Fibroblast of lung (primary cell): Measurements from ENCODE around the gene SNX19. TPM values are rescaled to one million over a fixed set of nuclear protein-coding genes. Genes with fewer than 3 reads are reported as not detected.

Experiments
- DNase-seq, 2 donors: peaks; one replicate each; pipeline versions ENCODE4 v3.0.0 to v3.0.0-alpha.2; 2010; ENCODE audit warnings: low read depth in 2 of 2
- H2AFZ ChIP-seq: 2 replicates; pipeline ENCODE4 v1.5.1; 2012; ENCODE audit warnings: low read length, control low read depth, inconsistent platforms
- H3K27ac ChIP-seq: 2 replicates; pipeline ENCODE4 v1.5.1; 2011; ENCODE audit warnings: low read length, control low read depth; ENCODE audit not compliant: insufficient read depth
- H3K27me3 ChIP-seq: 2 replicates; pipeline ENCODE4 v1.5.1; 2011; ENCODE audit warnings: mild to moderate bottlenecking, low read length; ENCODE audit not compliant: control insufficient read depth, insufficient read depth
- H3K36me3 ChIP-seq: 2 replicates; pipeline ENCODE4 v1.5.1; 2011; ENCODE audit warnings: low read length; ENCODE audit not compliant: control insufficient read depth, insufficient read depth
- H3K4me1 ChIP-seq: 2 replicates; pipeline ENCODE4 v1.5.1; 2011; ENCODE audit warnings: low read length; ENCODE audit not compliant: control insufficient read depth, insufficient read depth; ENCODE audit errors: extremely low read depth
- H3K4me2 ChIP-seq: 2 replicates; pipeline ENCODE4 v1.5.1; 2011; ENCODE audit warnings: low read length, control low read depth; ENCODE audit not compliant: insufficient read depth; ENCODE audit errors: extremely low read depth
- H3K4me3 ChIP-seq, 4 experiments: fragments of 200-600 bp in 1 of 4; sonication (generic) in 1 of 4; replicated peaks in 1 of 4; 2 replicates each; pipeline ENCODE4 v1.5.1; 2011 to 2016; ENCODE audit warnings: low read length in 4 of 4, low read depth in 3 of 4, mild to moderate bottlenecking in 3 of 4, control low read depth in 2 of 4, inconsistent platforms in 1 of 4, mixed read lengths in 1 of 4; ENCODE audit not compliant: insufficient read depth in 1 of 4; ENCODE audit errors: control extremely low read depth in 1 of 4
- H3K79me2 ChIP-seq: 2 replicates; pipeline ENCODE4 v1.5.1; 2012; ENCODE audit warnings: mild to moderate bottlenecking, low read length, inconsistent platforms; ENCODE audit not compliant: control insufficient read depth, insufficient read depth
- H3K9ac ChIP-seq: 2 replicates; pipeline ENCODE4 v1.5.1; 2011; ENCODE audit warnings: mild to moderate bottlenecking, low read length, control low read depth; ENCODE audit not compliant: insufficient read depth
- H3K9me3 ChIP-seq: 2 replicates; pipeline ENCODE4 v1.5.1; 2012; ENCODE audit warnings: low read depth, low read length; ENCODE audit not compliant: control insufficient read depth, insufficient read depth
- H4K20me1 ChIP-seq: 2 replicates; pipeline ENCODE4 v1.5.1; 2011; ENCODE audit warnings: low read length; ENCODE audit not compliant: control insufficient read depth, insufficient read depth; ENCODE audit errors: extremely low read depth
- EZH2 ChIP-seq: IDR thresholded peaks from 2 replicates; pipeline ENCODE4 v1.5.1; 2012; ENCODE audit warnings: low read length, control low read depth, mild to moderate bottlenecking; ENCODE audit errors: missing control alignments
- polyA plus RNA-seq, 2 donors: library from polyadenylated mRNA; depleted of rRNA in 1 of 2; stranded (reverse) in 1 of 2; unstranded in 1 of 2; fragments of >200 nt; gene quantifications; 2 replicates each; pipeline ENCODE4 v1.2.1, GENCODE V29; 2011 to 2012; ENCODE audit warnings: missing spikeins in 1 of 2
- total RNA-seq: library from RNA; depleted of rRNA; stranded (reverse); fragments of >200 nt; gene quantifications from 2 replicates; pipeline ENCODE4 v1.2.1, GENCODE V29; 2014
- TF ChIP-seq, protein P1 (sequence below), 2 donors: IDR thresholded peaks in 1 of 2; conservative IDR thresholded peaks in 1 of 2; 1 replicate in 1 of 2; 2 replicates in 1 of 2; pipeline ENCODE4 v1.5.1; 2011 to 2012; ENCODE audit warnings: low read length in 2 of 2, control low read depth in 1 of 2, inconsistent platforms in 1 of 2, low read depth in 1 of 2, mild to moderate bottlenecking in 1 of 2

Gene SNX19
- total and polyA plus RNA-seq, 2 donors (not counting 1 experiment from before 2014, with no cell fraction given), result 76.6 to 91.7 TPM

- H3K9me3 ChIP-seq, result no peaks in the 10 kb centered on the region
- no peak overlapping the region for H3K27ac ChIP-seq
- H3K9ac ChIP-seq, result no peak overlapping the region
- no peaks in the 10 kb centered on the region for H3K36me3 ChIP-seq
- no peaks in the 10 kb centered on the region for H3K27me3 ChIP-seq
- TF ChIP-seq, protein P1, sequence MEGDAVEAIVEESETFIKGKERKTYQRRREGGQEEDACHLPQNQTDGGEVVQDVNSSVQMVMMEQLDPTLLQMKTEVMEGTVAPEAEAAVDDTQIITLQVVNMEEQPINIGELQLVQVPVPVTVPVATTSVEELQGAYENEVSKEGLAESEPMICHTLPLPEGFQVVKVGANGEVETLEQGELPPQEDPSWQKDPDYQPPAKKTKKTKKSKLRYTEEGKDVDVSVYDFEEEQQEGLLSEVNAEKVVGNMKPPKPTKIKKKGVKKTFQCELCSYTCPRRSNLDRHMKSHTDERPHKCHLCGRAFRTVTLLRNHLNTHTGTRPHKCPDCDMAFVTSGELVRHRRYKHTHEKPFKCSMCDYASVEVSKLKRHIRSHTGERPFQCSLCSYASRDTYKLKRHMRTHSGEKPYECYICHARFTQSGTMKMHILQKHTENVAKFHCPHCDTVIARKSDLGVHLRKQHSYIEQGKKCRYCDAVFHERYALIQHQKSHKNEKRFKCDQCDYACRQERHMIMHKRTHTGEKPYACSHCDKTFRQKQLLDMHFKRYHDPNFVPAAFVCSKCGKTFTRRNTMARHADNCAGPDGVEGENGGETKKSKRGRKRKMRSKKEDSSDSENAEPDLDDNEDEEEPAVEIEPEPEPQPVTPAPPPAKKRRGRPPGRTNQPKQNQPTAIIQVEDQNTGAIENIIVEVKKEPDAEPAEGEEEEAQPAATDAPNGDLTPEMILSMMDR (conservative IDR thresholded peaks at IDR 0.05 in 1 of 2, IDR thresholded peaks at IDR 0.05 in 1 of 2; ENCODE audit: low read depth in 1 of 2, low read length in 2 of 2), result no peak
- no peak overlapping the region for H3K4me2 ChIP-seq
- no peak for DNase-seq
- H3K4me1 ChIP-seq, result peaks cover 4% of the 10 kb centered on the region
- no peak overlapping the region for H2AFZ ChIP-seq
- H3K4me3 ChIP-seq, result no peak overlapping the region
- H3K79me2 ChIP-seq, result no peaks in the 10 kb centered on the region
- no peaks in the 10 kb centered on the region for H4K20me1 ChIP-seq
Measured at GRCh38 chr11:130848361-130849214, 67.7 kb downstream of the SNX19 start.

GRCh38 chr11:130847517-130847916 lies 68.8 kb downstream of the SNX19 start:
- no peak overlapping the region for H3K9ac ChIP-seq
- H3K4me3 ChIP-seq, result no peak overlapping the region
- H3K79me2 ChIP-seq, result no peaks in the 10 kb centered on the region
- H3K4me1 ChIP-seq, result peaks cover 4% of the 10 kb centered on the region
- H4K20me1 ChIP-seq, result no peaks in the 10 kb centered on the region
- no peaks in the 10 kb centered on the region for H3K27me3 ChIP-seq
- no peak overlapping the region for H3K4me2 ChIP-seq
- H3K27ac ChIP-seq, result no peak overlapping the region
- no peak overlapping the region for H2AFZ ChIP-seq
- TF ChIP-seq, protein P1 (conservative IDR thresholded peaks at IDR 0.05 in 1 of 2, IDR thresholded peaks at IDR 0.05 in 1 of 2; ENCODE audit: low read depth in 1 of 2, low read length in 2 of 2), result no peak
- no peak for TF ChIP-seq EZH2
- no peaks in the 10 kb centered on the region for H3K36me3 ChIP-seq
- DNase-seq, result peak; percentile 76 to 97
- no peaks in the 10 kb centered on the region for H3K9me3 ChIP-seq

DNA sequence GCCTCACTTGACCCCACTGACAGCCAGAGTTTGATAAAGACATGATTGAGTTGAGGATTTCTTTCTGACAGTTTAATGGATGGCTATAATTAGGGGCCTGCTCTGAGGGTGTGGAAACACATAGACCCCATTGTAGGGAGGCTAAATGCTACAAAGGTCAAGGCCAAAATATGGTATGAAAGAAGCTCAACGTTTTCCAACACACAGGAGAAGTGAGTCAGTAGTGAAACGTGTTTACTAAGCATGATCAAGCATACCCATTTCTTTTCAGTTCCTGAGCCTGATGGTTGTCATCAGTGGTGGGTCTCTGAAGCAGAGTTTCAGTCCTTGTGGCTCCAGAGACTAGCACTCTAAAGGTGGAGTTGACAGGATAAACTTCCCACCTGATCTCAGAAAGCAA lies 69.7 kb downstream of the SNX19 start:
- Histone ChIP-seq H3K36me3 (no peaks in the 10 kb centered on the region), H3K27ac (no peak overlapping the region), H3K4me3 (no peak overlapping the region), H3K9ac (no peak overlapping the region), H3K9me3 (no peaks in the 10 kb centered on the region), H4K20me1 (no peaks in the 10 kb centered on the region), H3K4me2 (no peak overlapping the region), H2AFZ (peak overlapping the region; percentile 14), H3K4me1 (peaks cover 4% of the 10 kb centered on the region), H3K27me3 (no peaks in the 10 kb centered on the region), H3K79me2 (no peaks in the 10 kb centered on the region)
- peak in 1 of 2 donors; percentile 51 for DNase-seq
- TF ChIP-seq, protein P1 (conservative IDR thresholded peaks at IDR 0.05 in 1 of 2, IDR thresholded peaks at IDR 0.05 in 1 of 2; ENCODE audit: low read depth in 1 of 2, low read length in 2 of 2), result no peak
- no peak for TF ChIP-seq EZH2
